Inflammatory macrophage treated with lipopolysaccharide for 4 hours (primary cell): Measurements from ENCODE around the gene AKT1S1.
A peak's percentile ranks its signal among the peaks of the same experiment; 100 is the strongest.

ENCODE experiments used
- DNase-seq: peaks from one replicate; pipeline ENCODE4 v3.0.0-alpha.2; 2020

Gene AKT1S1

DNA sequence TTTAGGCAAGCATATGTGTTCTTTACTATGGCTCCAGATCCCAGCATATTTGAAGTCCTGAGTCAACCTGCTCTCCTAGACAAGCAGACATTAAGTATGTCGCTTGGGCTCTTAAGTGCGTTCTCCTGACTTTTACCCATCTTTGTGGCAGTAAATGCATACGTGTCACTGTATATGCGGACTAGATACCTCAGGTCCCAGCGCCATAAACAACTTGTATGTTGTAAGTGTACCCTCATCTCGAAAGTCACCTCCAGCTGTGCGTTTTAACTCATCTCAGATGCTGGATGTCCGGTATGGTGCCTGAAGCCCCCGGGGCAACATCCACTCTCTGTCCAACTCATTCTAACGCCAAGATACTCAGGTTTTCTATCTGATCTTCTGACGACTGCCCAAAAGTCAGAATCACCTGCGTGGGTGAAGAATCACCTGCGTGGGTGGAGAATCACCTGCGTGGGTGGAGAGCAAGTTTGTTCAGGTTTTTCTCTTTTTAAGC, 24.5 kb downstream of the AKT1S1 start:
- no peak for DNase-seq

DNA sequence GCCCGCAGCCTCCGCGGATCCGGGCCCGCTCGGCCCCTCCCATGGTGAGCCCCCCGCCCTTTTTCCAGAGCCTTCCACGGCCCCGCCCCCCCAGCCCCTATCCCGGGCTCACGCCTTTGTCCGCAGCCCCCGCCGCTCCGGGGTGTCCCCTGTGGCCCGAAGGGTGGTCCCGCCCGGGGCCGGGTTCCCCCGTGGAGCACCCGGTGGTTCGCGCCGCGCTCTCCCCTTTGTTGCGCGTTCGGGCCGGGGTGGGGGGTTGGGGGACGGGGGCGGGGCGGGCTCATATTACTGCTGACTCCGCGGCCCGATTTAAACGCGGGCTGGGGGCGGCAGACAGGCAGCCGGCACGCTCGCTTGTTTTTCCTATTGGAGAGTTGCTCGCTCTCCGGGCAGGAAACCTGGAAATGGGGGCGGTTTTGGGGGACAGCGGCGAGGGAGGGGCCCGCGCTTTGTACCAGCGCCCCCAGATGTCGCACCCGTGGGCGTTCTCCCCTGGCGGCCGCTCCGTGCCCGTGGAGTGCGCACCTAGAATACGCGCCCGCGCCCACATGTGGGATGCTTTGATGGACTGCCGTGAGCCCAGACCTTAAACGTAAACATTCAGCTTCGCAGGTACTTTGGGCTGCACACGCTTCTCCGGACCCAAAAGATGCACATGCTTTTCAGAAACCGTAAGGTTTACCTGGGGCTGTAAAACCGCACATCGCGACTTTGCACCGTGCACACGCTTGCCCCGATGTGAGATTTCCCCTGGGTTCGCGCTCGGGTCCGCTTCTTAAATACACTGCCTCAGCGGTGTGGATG, 25.5 kb downstream of the AKT1S1 start:
- DNase-seq = no peak

DNA sequence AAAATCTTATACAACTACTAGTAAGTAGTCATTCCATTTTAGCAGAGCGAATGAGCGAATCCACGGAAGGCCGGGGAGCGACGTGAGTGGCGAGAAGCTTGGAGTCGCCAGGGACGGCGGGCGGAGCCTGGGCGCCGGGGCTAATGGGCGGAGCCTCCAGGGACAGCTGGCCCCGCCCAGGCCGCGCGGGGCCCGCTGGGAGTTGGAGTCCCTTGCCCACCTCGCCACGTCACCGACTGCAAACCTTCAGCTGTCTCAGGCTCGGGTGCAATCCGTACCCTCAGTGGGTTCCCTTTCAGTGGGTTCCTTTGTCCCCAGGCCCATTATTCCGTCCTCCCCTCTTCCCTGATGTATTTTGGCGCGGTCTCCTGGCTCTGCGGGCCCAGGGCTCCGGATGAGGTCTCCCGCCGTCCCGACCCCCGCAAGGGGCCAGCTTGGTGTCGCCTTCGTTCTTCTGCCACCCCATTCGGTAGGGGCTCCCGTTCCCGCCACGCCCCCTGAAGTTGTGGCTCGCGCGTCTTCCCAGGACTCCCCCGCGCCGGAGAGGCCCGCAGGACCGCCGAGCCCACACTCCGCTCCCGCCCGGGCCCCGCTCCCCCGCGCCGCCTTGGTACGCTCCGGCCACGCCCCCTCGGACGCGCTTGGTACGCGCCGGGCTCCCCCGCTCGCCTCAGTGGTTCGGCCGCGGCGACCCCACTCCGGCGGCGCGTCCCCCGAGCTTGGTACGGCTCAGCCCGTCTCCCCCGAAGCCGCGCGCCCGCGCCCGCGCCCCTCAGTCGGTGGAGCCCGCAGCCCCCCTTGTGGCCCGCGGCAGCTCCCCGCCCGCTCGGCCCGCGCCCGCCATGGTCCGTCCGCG, 26.4 kb downstream of the AKT1S1 start, which contains the start of gene PTOV1:
TSS of gene PTOV1 (plus strand) at position 673 of the 856 bp plus-strand sequence.
- DNase-seq = peak; percentile 93

GRCh38 chr19:49850221-49850486, 27.0 kb downstream of the AKT1S1 start:
- DNase-seq = no peak

DNA sequence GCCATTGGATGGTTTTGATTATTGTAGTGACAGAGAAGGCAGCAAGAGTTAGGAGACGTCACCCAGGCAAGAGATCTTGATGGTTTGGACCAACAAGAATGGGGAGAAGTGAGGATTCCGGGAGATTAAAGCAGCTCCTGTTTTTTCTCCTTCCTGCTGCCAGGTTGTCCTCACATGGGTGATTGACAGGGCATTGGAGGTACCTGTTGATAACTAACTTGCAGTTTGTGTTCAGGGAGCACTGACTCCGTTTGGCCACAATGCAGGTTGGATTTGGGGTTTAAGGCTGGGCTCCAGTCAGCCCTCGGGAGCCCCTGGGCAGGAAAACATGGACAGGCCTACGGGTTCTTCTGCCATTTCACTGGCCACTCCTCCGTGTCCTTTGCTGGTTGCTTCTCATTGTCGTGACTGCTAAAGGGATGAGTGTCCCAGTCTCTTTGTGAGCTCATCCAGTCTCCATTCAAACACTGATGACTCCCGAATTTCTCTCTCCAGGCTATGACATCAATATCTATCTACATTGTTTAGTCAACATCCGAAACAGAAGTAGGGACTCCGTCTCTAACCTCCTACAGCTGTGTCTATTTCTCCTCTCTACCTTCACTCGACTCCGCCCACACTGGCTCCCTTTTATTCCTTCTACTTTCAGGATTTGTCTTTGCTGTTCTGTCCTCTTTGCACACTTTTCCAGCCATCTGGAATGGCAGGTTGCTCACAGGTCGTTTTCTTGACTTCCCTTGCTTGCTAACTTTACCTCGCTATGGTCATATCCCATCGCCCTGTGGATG, 27.5 kb downstream of the AKT1S1 start:
- DNase-seq = no peak

DNA sequence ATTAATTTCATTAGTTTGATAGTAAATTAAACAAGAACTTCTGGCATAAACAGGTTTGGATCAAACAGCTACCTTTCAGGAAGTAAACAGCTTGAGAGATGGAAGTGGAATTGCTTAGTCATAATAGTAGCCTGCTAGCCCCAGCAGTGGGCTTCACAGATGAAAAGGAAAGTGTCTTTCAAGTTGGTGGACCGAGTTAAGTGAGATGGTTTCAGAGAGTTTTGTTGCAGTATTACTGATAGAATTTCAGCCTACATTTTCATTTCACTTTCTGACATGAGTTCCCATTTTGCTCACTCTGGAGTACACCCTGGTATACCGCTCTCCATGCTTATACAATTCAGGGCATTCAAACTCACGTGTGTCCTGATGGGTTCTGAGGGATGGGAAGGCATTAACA, 28.2 kb downstream of the AKT1S1 start:
- DNase-seq = peak; percentile 19

GRCh38 chr19:49847731-49848696, 29.1 kb downstream of the AKT1S1 start:
- peak; percentile 87 for DNase-seq

GRCh38 chr19:49846408-49846807, 30.7 kb downstream of the AKT1S1 start:
- no peak for DNase-seq

GRCh38 chr19:49845414-49845813, 31.7 kb downstream of the AKT1S1 start:
- DNase-seq = no peak

DNA sequence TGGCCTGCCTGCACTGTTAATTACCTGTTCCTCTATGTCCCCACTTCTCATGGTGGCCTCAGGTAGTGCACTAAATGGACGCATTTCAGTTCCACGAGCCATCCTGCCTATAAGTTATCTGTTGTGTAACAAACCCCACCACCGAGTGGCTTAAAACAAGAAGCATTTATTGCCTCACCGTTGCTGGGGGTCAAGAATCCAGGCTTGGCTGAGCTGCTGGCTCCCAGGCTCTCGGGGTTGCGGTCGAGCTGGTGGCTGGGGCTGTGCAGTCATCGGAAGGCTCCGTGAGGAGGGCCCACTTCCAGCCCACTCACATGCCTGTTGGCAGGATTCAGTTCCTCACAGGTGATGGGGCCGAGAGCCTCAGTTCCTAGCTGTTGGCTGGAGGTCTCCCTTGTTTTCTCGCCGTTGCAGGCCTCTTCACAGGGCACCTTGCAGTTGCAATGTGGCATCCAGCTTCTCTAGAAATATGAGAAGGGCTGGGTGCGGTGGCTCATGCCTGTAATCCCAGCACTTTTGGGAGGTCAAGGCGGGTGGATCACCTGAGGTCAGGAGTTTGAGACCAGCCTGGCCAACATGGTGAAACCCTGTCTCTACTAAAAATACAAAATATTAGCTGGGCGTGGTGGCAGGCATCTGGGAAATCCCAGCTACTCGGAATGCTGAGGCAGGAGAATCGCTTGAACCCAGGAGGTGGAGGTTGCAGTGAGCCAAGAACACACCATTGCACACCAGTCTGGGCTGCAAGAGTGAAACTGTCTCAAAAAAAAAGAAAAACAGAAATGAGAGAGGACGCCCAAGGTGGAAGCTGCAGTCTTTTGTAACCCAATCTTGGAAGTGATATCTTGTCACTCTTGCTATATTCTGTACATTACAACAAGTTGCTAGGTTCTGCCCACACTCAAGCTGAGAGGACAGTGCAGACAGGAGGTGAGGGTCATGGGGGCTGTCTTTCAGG, 32.7 kb downstream of the AKT1S1 start:
- DNase-seq = peak; percentile 64

DNA sequence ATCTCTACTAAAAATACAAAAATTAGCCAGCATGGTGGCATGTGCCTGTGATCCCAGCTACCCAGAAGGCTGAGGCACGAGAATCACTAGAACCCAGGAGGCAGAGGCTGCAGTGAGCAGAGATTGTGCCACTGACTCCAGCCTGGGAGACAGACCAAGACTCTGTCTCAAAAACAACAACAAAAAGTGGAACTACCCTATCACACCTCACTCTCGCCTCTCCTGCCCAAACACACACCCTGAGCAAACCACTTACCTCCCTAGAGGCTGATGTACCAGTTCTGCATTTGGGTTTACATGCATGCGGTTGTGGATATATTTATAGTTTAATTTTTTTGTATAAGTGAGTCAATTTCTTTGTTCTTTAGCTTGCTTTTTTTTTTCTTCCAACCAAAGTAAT, 33.9 kb downstream of the AKT1S1 start:
- no peak for DNase-seq

GRCh38 chr19:49840736-49841249, 36.4 kb downstream of the AKT1S1 start:
- no peak for DNase-seq

- DNase-seq = no peak
Measured at GRCh38 chr19:49840321-49840720, 36.8 kb downstream of the AKT1S1 start.

- no peak for DNase-seq
Measured at GRCh38 chr19:49839713-49840112, 37.4 kb downstream of the AKT1S1 start.

DNA sequence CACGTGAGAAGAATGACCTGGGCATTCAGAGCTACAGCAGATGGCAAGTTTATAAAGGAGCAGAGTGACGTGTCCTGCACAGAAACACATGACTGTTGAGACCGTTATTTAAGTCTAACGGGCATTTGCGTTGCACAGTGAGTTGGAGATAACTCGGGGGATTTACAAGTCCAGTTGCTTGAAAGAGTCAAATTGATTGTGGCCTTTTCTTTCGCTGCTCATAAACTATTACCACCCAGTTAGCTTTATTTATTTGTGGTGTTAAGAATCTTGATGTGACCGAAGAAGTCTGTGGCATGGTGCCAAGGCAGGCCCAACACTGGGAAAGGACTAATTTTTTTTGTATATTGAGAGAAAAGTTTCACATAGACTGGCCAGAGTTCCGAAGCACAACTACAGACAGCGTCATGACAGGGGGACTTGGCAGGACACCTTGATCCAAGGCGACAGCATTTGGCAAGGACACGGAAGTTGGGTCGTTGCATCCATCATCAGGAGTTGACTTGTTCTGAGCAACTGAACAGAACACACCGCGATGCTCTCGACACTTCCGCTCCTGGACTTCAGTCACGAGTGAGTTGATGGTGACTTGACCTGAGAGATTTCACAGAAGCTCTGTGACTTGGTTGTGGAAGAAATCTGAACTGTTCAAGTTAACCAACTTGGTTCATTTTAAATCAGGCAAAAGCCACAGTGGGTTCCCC, 38.1 kb downstream of the AKT1S1 start:
- no peak for DNase-seq

GRCh38 chr19:49837425-49837824, 39.7 kb downstream of the AKT1S1 start:
- no peak for DNase-seq

- DNase-seq = no peak
Measured at GRCh38 chr19:49837009-49837310, 40.2 kb downstream of the AKT1S1 start.

- DNase-seq = no peak
Measured at GRCh38 chr19:49836176-49837008, 40.8 kb downstream of the AKT1S1 start.

DNA sequence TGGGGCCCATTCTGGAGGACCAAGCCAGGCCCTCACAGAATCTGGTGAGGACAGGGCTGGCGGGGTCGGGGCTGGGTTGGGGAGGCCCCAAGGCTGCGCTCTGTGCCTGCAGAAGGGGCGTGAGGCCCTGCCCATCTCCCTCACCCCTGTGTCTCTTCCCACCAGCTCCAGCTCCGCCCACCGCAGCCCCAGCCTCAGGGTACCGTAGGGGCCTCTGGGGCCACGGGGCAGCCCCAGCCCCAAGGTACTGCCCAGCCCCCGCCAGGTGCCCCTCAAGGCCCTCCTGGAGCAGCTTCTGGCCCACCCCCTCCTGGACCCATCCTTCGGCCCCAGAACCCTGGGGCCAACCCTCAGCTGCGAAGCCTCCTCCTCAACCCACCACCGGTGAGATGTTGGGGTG, 41.6 kb downstream of the AKT1S1 start:
- DNase-seq = no peak
